PC-3 (cell line): ENCODE measurements around the gene CASKIN2. TPM values are rescaled to one million over a fixed set of nuclear protein-coding genes. Genes with fewer than 3 reads are reported as not detected.

Experiments
- ATAC-seq: fragments of 200-7000 bp; cut with Tn5 transposase; 2 replicates; pipeline ENCODE4 v1.9.1; 2020; ENCODE audit warnings: mild to moderate bottlenecking, moderate library complexity
- BruUV-seq: library from RNA; stranded (reverse); fragments of 400-500 nt; replicated peaks from 2 replicates; lab custom pipeline; 2021; lab: Mats Ljungman, UMichigan
- CTCF ChIA-PET: fragments of 300-600 bp; sonication (Branson Sonifier 250); formaldehyde crosslinking; loops from one replicate; lab custom pipeline; 2022; ENCODE audit warnings: antibody characterized with exemption; lab: Charles Lee
- POLR2A ChIA-PET: fragments of 300-600 bp; sonication (Branson Sonifier 250); formaldehyde crosslinking; loops from one replicate; lab custom pipeline; 2022; ENCODE audit warnings: antibody characterized with exemption; ENCODE audit not compliant: unreplicated experiment; lab: Charles Lee
- DNase-seq: peaks from one replicate; pipeline ENCODE4 v3.0.0-alpha.2; 2015
- H2AFZ ChIP-seq: fragments of 300-600 bp; sonication (generic); 2 replicates; pipeline ENCODE4 v1.6.0; 2016; ENCODE audit warnings: antibody characterized with exemption, low read length
- H3F3A ChIP-seq: fragments of 300-600 bp; sonication (generic); one replicate; pipeline ENCODE4 v1.6.0; 2017; ENCODE audit warnings: antibody characterized with exemption, low read length, control low read depth, mild to moderate bottlenecking; ENCODE audit not compliant: unreplicated experiment
- H3K27ac ChIP-seq: fragments of 300-600 bp; sonication (generic); 2 replicates; pipeline ENCODE4 v1.5.1; 2016; ENCODE audit warnings: mild to moderate bottlenecking, low read length
- H3K27me3 ChIP-seq: fragments of 300-600 bp; sonication (generic); 2 replicates; pipeline ENCODE4 v1.6.1; 2016; ENCODE audit warnings: low read length, mixed read lengths
- H3K36me3 ChIP-seq: fragments of 300-600 bp; sonication (generic); 2 replicates; pipeline ENCODE4 v1.6.1; 2016; ENCODE audit warnings: low read depth, mixed run types, low read length, mixed read lengths
- H3K4me1 ChIP-seq: fragments of 300-600 bp; sonication (generic); 2 replicates; pipeline ENCODE4 v1.5.1; 2016; ENCODE audit warnings: low read length; ENCODE audit not compliant: insufficient read depth
- H3K4me2 ChIP-seq: fragments of 300-600 bp; sonication (generic); 2 replicates; pipeline ENCODE4 v1.6.0; 2016; ENCODE audit warnings: low read length
- H3K4me3 ChIP-seq: fragments of 300-600 bp; sonication (generic); 2 replicates; pipeline ENCODE4 v1.5.1; 2016; ENCODE audit warnings: mild to moderate bottlenecking, low read length, mixed read lengths
- H3K79me2 ChIP-seq: fragments of 300-600 bp; sonication (generic); 2 replicates; pipeline ENCODE4 v1.6.1; 2017; ENCODE audit warnings: low read length, mixed read lengths
- H3K9ac ChIP-seq: fragments of 300-600 bp; sonication (generic); 2 replicates; pipeline ENCODE4 v1.6.0; 2016; ENCODE audit warnings: mild to moderate bottlenecking, low read length
- H3K9me2 ChIP-seq: fragments of 300-600 bp; sonication (generic); replicated peaks from 2 replicates; pipeline ENCODE4 v1.6.1; 2016; ENCODE audit warnings: mixed run types, low read length, mixed read lengths
- H3K9me3 ChIP-seq: fragments of 300-600 bp; sonication (generic); 2 replicates; pipeline ENCODE4 v1.6.1; 2016; ENCODE audit warnings: low read length, mixed read lengths
- H4K20me1 ChIP-seq: fragments of 300-600 bp; sonication (generic); 2 replicates; pipeline ENCODE4 v1.6.1; 2016; ENCODE audit warnings: low read length, mixed read lengths
- EZH2 ChIP-seq: fragments of 300-600 bp; sonication (generic); IDR thresholded peaks from one replicate; pipeline ENCODE4 v1.6.1; 2017; ENCODE audit warnings: antibody characterized with exemption, mild to moderate bottlenecking, low read length; ENCODE audit not compliant: unreplicated experiment
- EZH2phosphoT487 ChIP-seq: fragments of 300-600 bp; sonication (generic); IDR thresholded peaks from 2 replicates; pipeline ENCODE4 v1.6.1; 2018; ENCODE audit warnings: mild to moderate bottlenecking, antibody characterized with exemption, low read length, borderline replicate concordance
- intact Hi-C: fragments of 100-400 bp; cut with micrococcal nuclease; formaldehyde crosslinking; loops from 2 replicates; pipeline ENCODE4 v1.9.0; 2023
- total RNA-seq: library from RNA; depleted of rRNA; stranded (reverse); fragments of >200 nt; gene quantifications from 2 replicates; pipeline ENCODE4 v1.2.3, GENCODE V29; 2014
- TF ChIP-seq, protein P1 (sequence below): fragments of 300-600 bp; sonication (generic); conservative IDR thresholded peaks from 2 replicates; pipeline ENCODE4 v1.5.1; 2017; ENCODE audit warnings: antibody characterized with exemption, low read depth, mild to moderate bottlenecking, low read length

Gene CASKIN2
- total RNA-seq, 1 experiment from 2014 or later, result 22.0 TPM

DNA sequence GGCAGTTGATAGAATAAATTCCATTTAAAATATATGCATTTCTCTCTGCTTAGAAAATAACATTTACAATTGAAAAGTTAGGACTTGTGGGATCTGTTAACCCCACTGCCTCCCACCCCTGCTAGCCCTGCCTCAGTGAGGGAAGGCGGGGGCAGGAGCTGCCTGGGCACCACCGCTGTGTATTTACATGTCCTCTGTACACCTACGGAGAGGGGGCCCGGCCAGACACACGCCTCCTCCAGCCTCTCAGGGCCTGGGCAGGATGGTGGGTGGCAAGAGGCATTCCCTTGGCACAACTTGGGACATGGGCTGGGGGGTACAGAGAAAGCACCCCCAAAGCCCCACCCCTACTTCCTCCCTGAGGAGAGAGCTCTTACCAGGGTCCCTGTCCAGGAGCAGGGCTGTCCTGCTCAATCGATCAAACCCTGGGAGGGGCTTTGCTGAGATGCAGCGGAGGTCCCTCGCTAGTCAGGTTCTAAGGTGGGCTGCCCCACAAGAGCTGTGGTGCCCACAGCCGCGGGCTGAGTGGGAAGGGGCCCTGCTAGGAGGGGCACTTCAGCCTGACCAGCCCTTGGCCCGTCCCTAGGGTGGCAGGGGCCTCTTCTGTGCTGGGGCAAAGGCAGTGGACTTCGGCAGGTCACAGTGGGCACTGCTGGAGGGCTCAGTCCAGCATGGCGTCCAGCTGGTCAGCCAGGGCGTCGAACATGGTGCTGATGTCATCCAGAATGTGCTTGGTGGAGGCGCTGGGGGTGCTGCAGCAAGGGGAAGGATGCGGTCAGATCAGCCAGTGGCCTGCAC lies 14.7 kb downstream of the CASKIN2 start:
- H3K4me3 ChIP-seq, result no peak overlapping the region
- H3K4me1 ChIP-seq, result no peaks in the 10 kb centered on the region
- no peaks in the 10 kb centered on the region for H4K20me1 ChIP-seq
- TF ChIP-seq, protein P1, sequence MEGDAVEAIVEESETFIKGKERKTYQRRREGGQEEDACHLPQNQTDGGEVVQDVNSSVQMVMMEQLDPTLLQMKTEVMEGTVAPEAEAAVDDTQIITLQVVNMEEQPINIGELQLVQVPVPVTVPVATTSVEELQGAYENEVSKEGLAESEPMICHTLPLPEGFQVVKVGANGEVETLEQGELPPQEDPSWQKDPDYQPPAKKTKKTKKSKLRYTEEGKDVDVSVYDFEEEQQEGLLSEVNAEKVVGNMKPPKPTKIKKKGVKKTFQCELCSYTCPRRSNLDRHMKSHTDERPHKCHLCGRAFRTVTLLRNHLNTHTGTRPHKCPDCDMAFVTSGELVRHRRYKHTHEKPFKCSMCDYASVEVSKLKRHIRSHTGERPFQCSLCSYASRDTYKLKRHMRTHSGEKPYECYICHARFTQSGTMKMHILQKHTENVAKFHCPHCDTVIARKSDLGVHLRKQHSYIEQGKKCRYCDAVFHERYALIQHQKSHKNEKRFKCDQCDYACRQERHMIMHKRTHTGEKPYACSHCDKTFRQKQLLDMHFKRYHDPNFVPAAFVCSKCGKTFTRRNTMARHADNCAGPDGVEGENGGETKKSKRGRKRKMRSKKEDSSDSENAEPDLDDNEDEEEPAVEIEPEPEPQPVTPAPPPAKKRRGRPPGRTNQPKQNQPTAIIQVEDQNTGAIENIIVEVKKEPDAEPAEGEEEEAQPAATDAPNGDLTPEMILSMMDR, result no peak
- TF ChIP-seq EZH2phosphoT487, result no peak
- ChIA-PET CTCF (no interaction called here), POLR2A (no interaction called here)
- H3K9me3 ChIP-seq, result no peaks in the 10 kb centered on the region
- H3K27ac ChIP-seq, result no peak overlapping the region
- no peaks in the 10 kb centered on the region for H3F3A ChIP-seq
- H3K27me3 ChIP-seq, result no peaks in the 10 kb centered on the region
- intact Hi-C loops, result no loop called here
- BruUV-seq, result TSS peak; percentile 3
- no peak for DNase-seq
- no peak for ATAC-seq
- peaks cover 22% of the 10 kb centered on the region; the same call in 1 of the 2 replicates for H3K36me3 ChIP-seq
- no peaks in the 10 kb centered on the region for H3K79me2 ChIP-seq
- no peak overlapping the region for H3K4me2 ChIP-seq
- H3K9me2 ChIP-seq, result no peaks in the 10 kb centered on the region
- no peak overlapping the region for H2AFZ ChIP-seq
- no peak overlapping the region for H3K9ac ChIP-seq

DNA sequence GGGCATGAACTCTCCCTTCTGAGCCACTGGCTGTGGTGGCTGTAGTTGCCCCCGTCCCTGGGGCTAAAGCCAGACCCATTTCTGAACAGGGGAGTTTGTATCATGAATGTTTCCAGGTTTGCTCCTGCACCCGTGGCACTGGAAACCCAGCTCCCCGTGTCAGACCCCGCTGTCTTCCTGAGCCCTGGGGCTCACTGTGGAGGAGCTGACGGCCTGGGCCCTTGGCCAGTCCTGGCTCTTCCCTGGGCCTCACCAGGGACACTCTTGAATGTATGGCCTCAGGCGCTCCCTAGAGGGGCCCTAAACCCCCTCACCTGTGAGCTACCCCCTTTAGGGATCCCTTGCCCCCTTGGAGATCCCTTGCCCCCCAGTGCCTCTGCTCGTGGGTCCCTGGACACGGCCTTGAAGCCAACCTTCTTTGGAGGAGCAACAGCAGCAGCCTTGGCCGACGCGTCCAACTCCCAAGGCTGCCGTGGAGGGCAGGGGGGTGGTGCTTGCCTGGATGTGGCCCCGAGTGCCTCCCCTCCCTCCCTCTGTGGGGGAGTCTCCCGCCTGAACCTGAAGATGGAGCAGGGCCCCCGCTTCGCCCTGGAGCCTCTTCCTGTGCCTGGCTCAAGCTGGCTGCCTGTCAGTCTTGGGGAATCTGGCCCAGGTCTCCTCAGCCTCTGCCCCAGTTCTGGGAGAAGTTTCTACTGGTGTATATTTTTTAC lies 15.9 kb downstream of the CASKIN2 start:
- no peak for ATAC-seq
- TSS peak; percentile 38 for BruUV-seq

More for the DNA sequence above, 15.9 kb downstream of the CASKIN2 start:
- Histone ChIP-seq H3K9me2 (no peaks in the 10 kb centered on the region), H4K20me1 (no peaks in the 10 kb centered on the region), H3K4me1 (no peaks in the 10 kb centered on the region), H3K79me2 (no peaks in the 10 kb centered on the region), H3K9me3 (no peaks in the 10 kb centered on the region), H3F3A (no peaks in the 10 kb centered on the region), H3K27me3 (no peaks in the 10 kb centered on the region), H3K4me2 (no peak overlapping the region), H3K27ac (no peak overlapping the region), H3K4me3 (no peak overlapping the region), H3K9ac (no peak overlapping the region), H3K36me3 (peaks cover 22% of the 10 kb centered on the region; the same call in 1 of the 2 replicates), H2AFZ (no peak overlapping the region)
- intact Hi-C loops, result no loop called here
- DNase-seq, result no peak
- ChIA-PET CTCF (no interaction called here), POLR2A (interaction anchor here (0.5 kb wide), 1 partner anchor 51 kb away, joined by 3 read pairs; no protein-coding TSS in a partner anchor)
- no peak for TF ChIP-seq EZH2phosphoT487
- TF ChIP-seq, protein P1, result no peak
- TF ChIP-seq EZH2, result no peak
